Sigmoid colon (tissue), 7 donors: ENCODE measurements around the gene SLCO2A1. TPM values are rescaled to one million over a fixed set of nuclear protein-coding genes. Genes with fewer than 3 reads are reported as not detected.
A peak's percentile ranks its signal among the peaks of the same experiment; 100 is the strongest.

Source experiments
- DNase-seq: peaks from one replicate; pipeline ENCODE4 v3.0.0-alpha.2; 2019
- H3K27ac ChIP-seq, 4 donors: fragments of 200-600 bp; sonication (generic); one replicate each; pipeline ENCODE4 v1.5.1; 2016 to 2019; ENCODE audit warnings: mild to moderate bottlenecking in 1 of 4
- H3K27me3 ChIP-seq, 3 donors: fragments of 200-600 bp; sonication (generic); one replicate each; pipeline ENCODE4 v1.5.1; 2019; ENCODE audit warnings: mild to moderate bottlenecking in 1 of 3
- H3K36me3 ChIP-seq, 4 donors: fragments of 200-600 bp; sonication (generic); one replicate each; pipeline ENCODE4 v1.5.1; 2016 to 2019
- H3K4me1 ChIP-seq, 4 donors: fragments of 200-600 bp; sonication (generic); one replicate each; pipeline ENCODE4 v1.5.1; 2017 to 2019
- H3K4me3 ChIP-seq, 4 donors: fragments of 200-600 bp; sonication (generic); one replicate each; pipeline ENCODE4 v1.5.1; 2017 to 2019; ENCODE audit warnings: mild to moderate bottlenecking in 2 of 4, moderate library complexity in 1 of 4
- H3K9me3 ChIP-seq, 4 donors: fragments of 200-600 bp in 3 of 4; sonication (generic) in 3 of 4; one replicate each; pipeline versions ENCODE4 v1.5.1 to v1.6.1; 2013 to 2019
- EP300 ChIP-seq, 4 donors: sonication (generic); formaldehyde crosslinking; IDR thresholded peaks; one replicate each; pipeline ENCODE4 v1.6.1; 2017; ENCODE audit warnings: antibody characterized with exemption in 4 of 4
- POLR2A ChIP-seq, 2 donors: fragments of 450-650 bp; IDR thresholded peaks; one replicate each; pipeline ENCODE4 v1.6.1; 2016; ENCODE audit warnings: antibody characterized with exemption in 2 of 2, mild to moderate bottlenecking in 2 of 2, moderate library complexity in 2 of 2
- POLR2AphosphoS5 ChIP-seq, 4 donors: sonication (generic); formaldehyde crosslinking; IDR thresholded peaks; one replicate each; pipeline ENCODE4 v1.6.1; 2017; ENCODE audit warnings: antibody characterized with exemption in 4 of 4
- WGBS, 2 donors: extraction: QIAGEN DNeasy Blood & Tissue Kit; methylation state at CpG; one replicate each; pipeline ENCODE4 v1.1.7; 2013; 5-methylcytosine and 5-hydroxymethylcytosine counted together
- intact Hi-C: fragments of 100-400 bp; cut with DNase I; formaldehyde crosslinking; loops from one replicate; pipeline ENCODE4 v1.15.1; 2023
- polyA plus RNA-seq, 3 donors: library from polyadenylated mRNA; stranded (reverse); fragments of 200-250 nt; gene quantifications; one replicate each; pipeline ENCODE4 v1.2.3, GENCODE V29; 2013
- total RNA-seq, 4 donors: library from RNA; depleted of rRNA; stranded (reverse); fragments of >200 nt; gene quantifications; one replicate each; pipeline ENCODE4 v1.1.0, GENCODE V29; 2016
- TF ChIP-seq, protein P1 (sequence below), 4 experiments: fragments of 450-650 bp in 3 of 4; fragments of 200-600 bp in 1 of 4; IDR thresholded peaks; one replicate each; pipeline ENCODE4 v1.5.1; 2016 to 2019; ENCODE audit warnings: antibody characterized with exemption in 4 of 4, mild to moderate bottlenecking in 3 of 4, moderate library complexity in 2 of 4
- donor health status: healthy with polysubstance abuse.
- donor health status: Bipolar disorder and iron deficiency.
- donor health status: healthy.

SLCO2A1 gene
- total and polyA plus RNA-seq, 7 donors, result 1.8 to 22.1 (median 6.1) TPM

DNA sequence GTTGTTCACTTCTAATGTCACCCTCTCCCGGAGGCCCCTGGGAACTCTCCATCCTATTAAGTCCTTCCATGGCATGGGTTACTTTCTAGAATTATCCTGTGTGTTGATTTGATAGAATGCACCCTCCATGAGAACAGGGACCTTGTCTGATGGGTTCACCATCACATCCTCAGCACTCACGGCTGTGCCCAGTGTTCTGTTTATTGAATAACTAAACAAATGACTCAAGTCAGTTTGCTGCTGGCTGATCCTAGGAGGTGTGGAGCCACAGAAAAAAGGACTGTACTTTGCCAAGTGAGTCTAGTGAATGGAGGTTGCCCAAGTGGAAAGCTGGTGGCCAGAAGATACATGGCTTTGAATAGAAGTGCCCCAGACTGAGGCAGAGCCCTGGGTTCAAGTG, 85.5 kb downstream of the SLCO2A1 start:
- H3K27ac ChIP-seq, result peak overlapping the region; percentile 16 to 67 (median 50)
- H3K4me1 ChIP-seq, result peaks cover 0 to 23% (median 5%) of the 10 kb centered on the region in 4 donors
- H3K27me3 ChIP-seq, result no peaks in the 10 kb centered on the region
- WGBS, 2 donors, result 66 to 81% methylated on average over 2 of the region's 2 CpGs
- peak; percentile 46 for DNase-seq
- TF ChIP-seq POLR2AphosphoS5 (IDR thresholded peaks at IDR 0.05) (no peak), POLR2A (IDR thresholded peaks at IDR 0.05) (no peak), EP300 (IDR thresholded peaks at IDR 0.05) (no peak)
- TF ChIP-seq, protein P1, sequence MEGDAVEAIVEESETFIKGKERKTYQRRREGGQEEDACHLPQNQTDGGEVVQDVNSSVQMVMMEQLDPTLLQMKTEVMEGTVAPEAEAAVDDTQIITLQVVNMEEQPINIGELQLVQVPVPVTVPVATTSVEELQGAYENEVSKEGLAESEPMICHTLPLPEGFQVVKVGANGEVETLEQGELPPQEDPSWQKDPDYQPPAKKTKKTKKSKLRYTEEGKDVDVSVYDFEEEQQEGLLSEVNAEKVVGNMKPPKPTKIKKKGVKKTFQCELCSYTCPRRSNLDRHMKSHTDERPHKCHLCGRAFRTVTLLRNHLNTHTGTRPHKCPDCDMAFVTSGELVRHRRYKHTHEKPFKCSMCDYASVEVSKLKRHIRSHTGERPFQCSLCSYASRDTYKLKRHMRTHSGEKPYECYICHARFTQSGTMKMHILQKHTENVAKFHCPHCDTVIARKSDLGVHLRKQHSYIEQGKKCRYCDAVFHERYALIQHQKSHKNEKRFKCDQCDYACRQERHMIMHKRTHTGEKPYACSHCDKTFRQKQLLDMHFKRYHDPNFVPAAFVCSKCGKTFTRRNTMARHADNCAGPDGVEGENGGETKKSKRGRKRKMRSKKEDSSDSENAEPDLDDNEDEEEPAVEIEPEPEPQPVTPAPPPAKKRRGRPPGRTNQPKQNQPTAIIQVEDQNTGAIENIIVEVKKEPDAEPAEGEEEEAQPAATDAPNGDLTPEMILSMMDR (IDR thresholded peaks at IDR 0.05), result no peak
- H3K4me3 ChIP-seq, result no peak overlapping the region
- intact Hi-C loops, result no loop called here
- H3K36me3 ChIP-seq, result no peaks in the 10 kb centered on the region
- no peaks in the 10 kb centered on the region for H3K9me3 ChIP-seq

DNA sequence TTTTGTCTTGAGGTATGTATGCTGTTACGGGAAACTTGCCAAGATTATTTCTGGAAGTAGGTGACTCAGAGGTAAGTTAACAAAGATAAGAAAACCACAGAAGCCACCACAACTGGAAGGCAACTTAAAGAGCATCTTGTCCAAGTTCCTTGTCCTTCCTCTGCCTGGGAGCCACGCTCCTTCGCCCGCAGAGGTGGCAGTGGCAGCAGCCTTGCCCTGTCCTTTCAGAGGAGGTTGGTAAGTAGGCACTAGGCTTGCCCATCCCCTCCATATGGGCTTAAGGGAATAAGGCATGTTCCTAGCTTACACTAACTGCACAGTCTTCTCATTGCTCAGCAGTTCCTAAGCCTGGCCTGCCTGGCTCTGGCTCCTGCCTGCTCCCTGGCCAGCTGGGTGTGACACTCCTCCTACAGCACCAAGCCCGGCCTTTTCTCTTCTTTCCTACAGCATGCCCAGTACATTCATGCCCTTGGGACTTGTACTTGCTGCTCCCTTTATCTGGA, 86.0 kb downstream of the SLCO2A1 start:
- H3K36me3 ChIP-seq, result no peaks in the 10 kb centered on the region
- peaks cover 0 to 23% (median 5%) of the 10 kb centered on the region in 4 donors for H3K4me1 ChIP-seq
- no peaks in the 10 kb centered on the region for H3K9me3 ChIP-seq
- peak; percentile 56 for DNase-seq
- H3K27me3 ChIP-seq, result no peaks in the 10 kb centered on the region
- peak overlapping the region in 3 of 4 donors; percentile 38 to 67 (median 63) for H3K27ac ChIP-seq
- intact Hi-C loops, result no loop called here
- H3K4me3 ChIP-seq, result no peak overlapping the region
- WGBS, 2 donors, result 34 to 59% methylated on average over 5 of the region's 5 CpGs
- TF ChIP-seq POLR2AphosphoS5 (IDR thresholded peaks at IDR 0.05), result no peak
- TF ChIP-seq POLR2A (IDR thresholded peaks at IDR 0.05), result no peak
- no peak for TF ChIP-seq EP300 (IDR thresholded peaks at IDR 0.05)
- TF ChIP-seq, protein P1 (IDR thresholded peaks at IDR 0.05), result no peak

DNA sequence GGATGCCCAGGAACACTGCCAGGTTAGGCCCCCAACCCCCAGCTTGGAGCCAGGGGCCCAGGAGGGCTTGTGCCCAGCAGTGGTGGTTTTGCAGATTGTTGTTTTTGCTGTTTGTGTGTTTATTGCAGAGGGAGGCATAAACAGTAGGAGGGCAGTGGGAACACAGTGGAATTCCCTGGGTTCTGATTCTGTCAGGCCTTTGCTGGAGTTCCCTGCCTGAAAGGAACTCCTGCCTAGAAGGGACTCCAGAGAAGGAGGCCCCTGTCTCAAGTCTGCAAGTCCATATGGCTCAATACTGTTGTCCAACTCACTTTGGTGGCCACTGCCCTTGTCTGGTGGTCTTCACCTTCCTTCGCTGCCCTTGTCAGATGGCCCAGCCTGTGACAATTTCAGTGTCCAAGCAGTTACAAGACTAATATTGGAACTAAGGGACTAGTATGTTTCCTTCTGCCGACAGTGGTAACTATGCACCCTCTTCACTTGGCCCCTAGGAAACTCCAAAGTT, 86.6 kb downstream of the SLCO2A1 start:
- no peaks in the 10 kb centered on the region for H3K9me3 ChIP-seq
- no peaks in the 10 kb centered on the region for H3K36me3 ChIP-seq
- 89 to 95% methylated on average over 2 of the region's 2 CpGs for WGBS, 2 donors
- peaks cover 0 to 23% (median 5%) of the 10 kb centered on the region in 4 donors for H3K4me1 ChIP-seq
- H3K27me3 ChIP-seq, result no peaks in the 10 kb centered on the region
- no peak overlapping the region for H3K4me3 ChIP-seq
- intact Hi-C loops, result no loop called here
- TF ChIP-seq EP300 (IDR thresholded peaks at IDR 0.05) (no peak), POLR2AphosphoS5 (IDR thresholded peaks at IDR 0.05) (no peak), POLR2A (IDR thresholded peaks at IDR 0.05) (no peak)
- TF ChIP-seq, protein P1 (IDR thresholded peaks at IDR 0.05), result no peak
- no peak for DNase-seq
- no peak overlapping the region for H3K27ac ChIP-seq

DNA sequence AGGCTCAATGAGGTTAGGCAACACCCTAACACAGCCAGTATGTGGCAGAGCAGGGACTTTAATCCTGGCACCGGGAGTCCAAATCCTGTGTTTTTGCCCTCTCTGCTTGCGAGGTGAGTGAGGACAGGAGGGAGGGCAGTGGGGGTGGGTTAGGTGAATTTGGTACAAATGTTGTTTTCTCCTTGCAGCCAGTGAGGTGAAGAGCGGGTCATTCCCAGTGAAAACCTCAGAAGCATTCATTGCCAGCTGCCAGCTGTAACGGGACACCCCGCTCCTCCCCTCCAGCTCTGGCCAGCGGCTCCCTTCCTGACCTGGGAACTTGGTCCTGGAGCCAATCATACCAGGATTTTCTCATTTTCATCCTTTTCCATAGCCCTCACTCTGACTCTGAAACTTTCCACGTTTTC, 88.3 kb downstream of the SLCO2A1 start:
- peak; percentile 56 for DNase-seq
- Histone ChIP-seq H3K9me3 (no peaks in the 10 kb centered on the region), H3K4me3 (no peak overlapping the region), H3K27ac (peak overlapping the region in 1 of 4 donors; percentile 40), H3K36me3 (no peaks in the 10 kb centered on the region), H3K27me3 (no peaks in the 10 kb centered on the region), H3K4me1 (peaks cover 0 to 23% (median 5%) of the 10 kb centered on the region in 4 donors)
- TF ChIP-seq EP300 (IDR thresholded peaks at IDR 0.05) (no peak), POLR2AphosphoS5 (IDR thresholded peaks at IDR 0.05) (no peak), POLR2A (IDR thresholded peaks at IDR 0.05) (no peak)
- TF ChIP-seq, protein P1 (IDR thresholded peaks at IDR 0.05), result no peak
- intact Hi-C loops, result no loop called here
- WGBS, 2 donors, result 77 to 81% methylated on average over 7 of the region's 7 CpGs

DNA sequence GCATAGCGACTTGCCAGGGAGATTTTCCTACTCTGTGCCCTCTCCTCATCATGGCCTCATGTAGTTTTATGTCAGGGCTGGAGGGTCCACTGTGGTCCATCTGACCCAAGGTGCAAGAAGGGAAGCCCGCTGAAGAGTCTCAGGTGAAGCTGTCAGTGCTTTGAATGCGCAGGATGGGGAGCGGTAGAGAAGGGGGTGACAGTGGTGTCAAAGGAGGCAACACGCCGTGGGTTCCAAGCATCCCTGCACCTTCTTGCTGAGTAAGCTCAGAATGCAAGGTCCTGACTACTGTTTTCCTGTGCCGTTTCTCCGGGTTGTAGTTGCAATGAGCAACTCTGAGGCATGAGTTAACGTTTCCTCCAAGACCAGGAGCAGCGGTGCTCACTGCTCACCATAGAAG, 89.2 kb downstream of the SLCO2A1 start:
- peak; percentile 46 for DNase-seq
- Histone ChIP-seq H3K4me3 (no peak overlapping the region), H3K4me1 (peaks cover 0 to 19% (median 5%) of the 10 kb centered on the region in 4 donors), H3K27me3 (no peaks in the 10 kb centered on the region), H3K27ac (no peak overlapping the region), H3K36me3 (no peaks in the 10 kb centered on the region), H3K9me3 (no peaks in the 10 kb centered on the region)
- intact Hi-C loops, result no loop called here
- TF ChIP-seq POLR2AphosphoS5 (IDR thresholded peaks at IDR 0.05) (no peak), EP300 (IDR thresholded peaks at IDR 0.05) (no peak), POLR2A (IDR thresholded peaks at IDR 0.05) (no peak)
- TF ChIP-seq, protein P1 (IDR thresholded peaks at IDR 0.05), result no peak
- WGBS, 2 donors, result 82 to 84% methylated on average over 10 of the region's 10 CpGs
